ENCODE results near the gene POU2F3. TPM values are rescaled to one million over a fixed set of nuclear protein-coding genes. Genes with fewer than 3 reads are reported as not detected.

Gene POU2F3
- total RNA-seq, 1 donor from 2014 or later = not detected

DNA sequence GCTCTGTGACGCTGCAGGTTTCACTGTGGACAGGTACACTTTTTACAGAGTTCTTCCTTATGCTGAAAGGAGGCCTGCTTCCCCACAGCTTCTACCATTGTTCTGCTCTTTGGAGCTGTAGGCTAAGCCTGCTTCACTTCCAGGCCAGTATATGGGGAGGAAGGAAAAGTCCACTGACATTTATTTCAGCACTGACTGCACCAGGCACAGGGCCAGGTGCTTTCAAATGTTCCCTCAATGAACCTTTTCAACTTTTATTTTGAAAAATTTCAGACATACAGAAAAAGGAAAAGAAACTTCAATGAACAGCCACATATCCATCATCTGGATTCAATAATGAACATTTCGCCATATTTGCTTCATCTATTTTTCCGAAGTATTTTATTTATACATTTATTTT, 22.0 kb downstream of the POU2F3 start:
- DNase-seq = no peak
- ChIA-PET POLR2A (no interaction called here), CTCF (no interaction called here)
- ATAC-seq (ENCODE audit: low read depth) = no peak
- no peak overlapping the region for H3K4me3 Mint-ChIP-seq
- H3K27me3 Mint-ChIP-seq = peaks cover 48% of the 10 kb centered on the region
- no peaks in the 10 kb centered on the region for H3K36me3 Mint-ChIP-seq (ENCODE audit: low read depth)
- H3K27ac Mint-ChIP-seq = no peak overlapping the region
- TF ChIP-seq, protein P1, sequence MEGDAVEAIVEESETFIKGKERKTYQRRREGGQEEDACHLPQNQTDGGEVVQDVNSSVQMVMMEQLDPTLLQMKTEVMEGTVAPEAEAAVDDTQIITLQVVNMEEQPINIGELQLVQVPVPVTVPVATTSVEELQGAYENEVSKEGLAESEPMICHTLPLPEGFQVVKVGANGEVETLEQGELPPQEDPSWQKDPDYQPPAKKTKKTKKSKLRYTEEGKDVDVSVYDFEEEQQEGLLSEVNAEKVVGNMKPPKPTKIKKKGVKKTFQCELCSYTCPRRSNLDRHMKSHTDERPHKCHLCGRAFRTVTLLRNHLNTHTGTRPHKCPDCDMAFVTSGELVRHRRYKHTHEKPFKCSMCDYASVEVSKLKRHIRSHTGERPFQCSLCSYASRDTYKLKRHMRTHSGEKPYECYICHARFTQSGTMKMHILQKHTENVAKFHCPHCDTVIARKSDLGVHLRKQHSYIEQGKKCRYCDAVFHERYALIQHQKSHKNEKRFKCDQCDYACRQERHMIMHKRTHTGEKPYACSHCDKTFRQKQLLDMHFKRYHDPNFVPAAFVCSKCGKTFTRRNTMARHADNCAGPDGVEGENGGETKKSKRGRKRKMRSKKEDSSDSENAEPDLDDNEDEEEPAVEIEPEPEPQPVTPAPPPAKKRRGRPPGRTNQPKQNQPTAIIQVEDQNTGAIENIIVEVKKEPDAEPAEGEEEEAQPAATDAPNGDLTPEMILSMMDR (IDR thresholded peaks at IDR 0.05) = no peak
- H3K9me3 Mint-ChIP-seq = no peaks in the 10 kb centered on the region
- H3K4me1 Mint-ChIP-seq = no peaks in the 10 kb centered on the region
- intact Hi-C loops (cut with micrococcal nuclease) = no loop called here

DNA sequence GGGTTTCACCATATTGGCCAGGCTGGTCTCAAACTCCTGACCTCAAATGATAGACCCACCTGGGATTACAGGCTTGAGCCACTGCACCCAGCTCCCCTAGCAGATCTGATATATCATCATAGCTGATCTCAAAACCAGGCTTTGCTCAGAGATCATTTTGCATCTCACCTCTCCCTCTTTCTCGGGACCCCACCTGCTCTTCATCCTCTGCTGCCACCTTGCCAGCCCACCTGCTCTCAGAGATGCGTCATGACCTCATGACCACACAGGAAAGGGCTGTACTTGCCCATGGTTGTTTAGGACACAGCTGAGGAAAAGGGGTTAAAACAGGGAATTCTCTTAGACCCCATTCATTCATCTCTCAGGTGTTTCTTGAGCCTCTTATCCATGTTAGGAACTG, 27.4 kb downstream of the POU2F3 start:
- DNase-seq (no peak), ATAC-seq (ENCODE audit: low read depth) (no peak)
- no peaks in the 10 kb centered on the region for H3K4me1 Mint-ChIP-seq
- ChIA-PET CTCF (no interaction called here), POLR2A (no interaction called here)
- TF ChIP-seq, protein P1 (IDR thresholded peaks at IDR 0.05) = no peak
- no peak overlapping the region for H3K27ac Mint-ChIP-seq
- no peaks in the 10 kb centered on the region for H3K36me3 Mint-ChIP-seq (ENCODE audit: low read depth)
- H3K9me3 Mint-ChIP-seq = no peaks in the 10 kb centered on the region
- H3K4me3 Mint-ChIP-seq = no peak overlapping the region
- H3K27me3 Mint-ChIP-seq = peaks cover 47% of the 10 kb centered on the region
- intact Hi-C loops (cut with micrococcal nuclease) = no loop called here

DNA sequence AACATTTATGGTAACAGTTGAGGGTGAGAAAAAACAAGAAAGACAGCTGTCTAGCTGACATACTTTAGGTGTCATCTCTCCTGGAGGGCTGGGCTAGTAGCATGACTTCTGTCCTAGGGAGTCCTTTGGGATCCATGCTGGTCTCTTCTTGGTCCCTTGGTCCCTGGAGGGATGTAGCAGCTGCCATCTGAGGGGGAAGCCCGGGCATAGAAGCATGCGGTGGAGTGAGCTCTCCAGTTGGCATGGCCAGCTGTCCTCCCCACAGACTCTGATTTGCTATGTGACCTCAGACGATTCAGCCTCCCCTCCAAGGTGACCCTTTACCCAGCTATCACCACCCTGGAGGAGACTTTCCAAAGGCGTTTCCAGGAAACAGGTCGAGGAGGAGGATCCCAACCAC, 28.7 kb downstream of the POU2F3 start:
- ChIA-PET CTCF (no interaction called here), POLR2A (no interaction called here)
- peaks cover 39% of the 10 kb centered on the region for H3K27me3 Mint-ChIP-seq
- DNase-seq (no peak), ATAC-seq (ENCODE audit: low read depth) (no peak)
- TF ChIP-seq, protein P1 (IDR thresholded peaks at IDR 0.05) = no peak
- H3K9me3 Mint-ChIP-seq = no peaks in the 10 kb centered on the region
- H3K4me3 Mint-ChIP-seq = no peak overlapping the region
- intact Hi-C loops (cut with micrococcal nuclease) = no loop called here
- H3K36me3 Mint-ChIP-seq (ENCODE audit: low read depth) = no peaks in the 10 kb centered on the region
- H3K4me1 Mint-ChIP-seq = no peaks in the 10 kb centered on the region
- H3K27ac Mint-ChIP-seq = no peak overlapping the region

DNA sequence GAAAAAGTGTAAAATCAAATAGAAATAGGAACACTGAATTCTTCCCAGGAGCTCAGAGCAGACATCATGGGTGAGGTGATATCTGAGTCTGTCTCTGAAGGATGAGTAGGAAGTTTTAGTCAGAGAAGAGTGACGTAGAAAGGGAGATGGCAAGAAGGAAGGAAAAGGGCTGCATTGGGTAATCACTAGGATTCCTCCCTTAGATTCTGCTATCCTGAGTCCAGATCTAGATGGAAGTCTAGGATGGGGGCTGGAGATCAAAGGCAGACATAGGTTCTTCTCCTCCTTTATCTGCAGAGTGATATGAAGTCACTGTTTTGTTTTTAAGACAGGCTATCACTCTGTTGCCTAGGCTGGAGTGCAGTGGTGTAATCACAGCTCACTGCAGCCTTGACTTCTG, 30.4 kb downstream of the POU2F3 start:
- Mint-ChIP-seq H3K4me3 (no peak overlapping the region), H3K4me1 (no peaks in the 10 kb centered on the region), H3K36me3 (ENCODE audit: low read depth) (no peaks in the 10 kb centered on the region), H3K27me3 (peaks cover 31% of the 10 kb centered on the region), H3K27ac (no peak overlapping the region), H3K9me3 (no peaks in the 10 kb centered on the region)
- TF ChIP-seq, protein P1 (IDR thresholded peaks at IDR 0.05) = no peak
- POLR2A ChIA-PET = no interaction called here
- intact Hi-C loops (cut with micrococcal nuclease) = no loop called here
- no peak for DNase-seq
- CTCF ChIA-PET = no interaction called here
- no peak for ATAC-seq (ENCODE audit: low read depth)

DNA sequence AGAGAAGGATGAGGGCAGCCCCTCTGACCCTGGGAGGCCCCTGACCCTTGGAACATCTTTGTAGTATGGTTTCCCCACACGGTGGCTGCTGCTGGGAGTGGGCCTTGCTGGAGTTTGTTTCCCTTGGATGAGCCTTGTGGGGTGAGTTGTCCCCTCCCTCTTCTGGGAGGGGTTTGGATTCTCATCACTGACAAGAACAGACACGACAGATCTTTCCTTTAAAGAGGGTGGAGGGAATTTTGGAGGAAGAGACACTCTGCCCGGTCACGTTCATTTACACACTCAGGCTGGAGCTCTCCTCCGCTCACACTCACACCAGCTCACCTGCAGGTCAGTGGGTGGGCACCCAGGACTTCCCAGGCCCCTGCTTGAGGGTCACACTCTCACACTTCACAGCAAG, 31.7 kb downstream of the POU2F3 start:
- Mint-ChIP-seq H3K4me1 (no peaks in the 10 kb centered on the region), H3K4me3 (no peak overlapping the region), H3K27ac (no peak overlapping the region), H3K9me3 (no peaks in the 10 kb centered on the region), H3K36me3 (ENCODE audit: low read depth) (no peaks in the 10 kb centered on the region), H3K27me3 (peaks cover 20% of the 10 kb centered on the region)
- ATAC-seq (ENCODE audit: low read depth) = no peak
- TF ChIP-seq, protein P1 (IDR thresholded peaks at IDR 0.05) = no peak
- intact Hi-C loops (cut with micrococcal nuclease) = no loop called here
- CTCF ChIA-PET = no interaction called here
- DNase-seq = no peak
- POLR2A ChIA-PET = no interaction called here
